ENCODE measurements around the gene DNAH7. TPM values are rescaled to one million over a fixed set of nuclear protein-coding genes. Genes with fewer than 3 reads are reported as not detected.

The DNAH7 gene
- total RNA-seq (2014; rRNA removed; shearing (Covaris generic)) (0.27 and 0.35 TPM in 2 replicates), polyA plus RNA-seq (2016; fragmentation: Nextera tagmentation; extraction: Ambion mirVana) (0.99 and 1.1 TPM in 2 replicates)
- long read RNA-seq, partial matches to known transcripts, result 0 of 1 reads
- long read RNA-seq, other reads (novel, unspliced or antisense), result 1 of 1 reads

- Mint-ChIP-seq H3K36me3 (ENCODE audit: low read depth) (no peaks in the 10 kb centered on the region), H3K4me1 (peaks cover 8% of the 10 kb centered on the region; the same call in 1 of the 3 replicates), H3K27me3 (ENCODE audit: insufficient read depth, low read depth, poor library complexity) (peaks cover 5% of the 10 kb centered on the region), H3K9me3 (no peaks in the 10 kb centered on the region; the same call in 1 of the 3 replicates), H3K27ac (peak within 1 kb of the TSS; percentile 97), H3K4me3 (peak within 1 kb of the TSS; percentile 92)
- no peaks in the 10 kb centered on the region for H3F3A ChIP-seq (replicated peaks; ENCODE audit: low read depth)
- no peaks in the 10 kb centered on the region for H3K79me2 ChIP-seq (replicated peaks; ENCODE audit: insufficient read depth)
- peak within 1 kb of the TSS; percentile 74 for H3K4me3 ChIP-seq
- peak within 1 kb of the TSS; percentile 97 for H2AFZ ChIP-seq
- H3K27ac ChIP-seq (ENCODE audit: low read depth), result no peak within 1 kb of the TSS
- H3K9me2 ChIP-seq (ENCODE audit: insufficient read depth), result peaks cover 2% of the 10 kb centered on the region; the same call in 1 of the 2 replicates
- no peaks in the 10 kb centered on the region for H3K36me3 ChIP-seq (ENCODE audit: insufficient read depth)
- H4K20me1 ChIP-seq (replicated peaks; ENCODE audit: insufficient read depth), result no peaks in the 10 kb centered on the region
- 0 out of 2 replicates have a peak, but pooled peaks cover 6% of the 10 kb centered on the region for H3K4me1 ChIP-seq (ENCODE audit: insufficient read depth)
- peak; percentile 95 for ATAC-seq
- DNase-seq (ENCODE audit: low spot score), result peak; percentile 96
- TF ChIP-seq ETS1 (IDR thresholded peaks at IDR 0.05), result peak; percentile 56
- peak; percentile 82 for TF ChIP-seq POLR2AphosphoS5 (IDR thresholded peaks at IDR 0.05; ENCODE audit: low read depth)
- no peak for TF ChIP-seq JUNB (IDR thresholded peaks at IDR 0.05; ENCODE audit: unreplicated experiment)
- TF ChIP-seq EZH2phosphoT487 (IDR thresholded peaks at IDR 0.05; ENCODE audit: unreplicated experiment), result no peak
- no peak for TF ChIP-seq REST (IDR thresholded peaks at IDR 0.05; ENCODE audit: unreplicated experiment)
- TF ChIP-seq NANOG (IDR thresholded peaks at IDR 0.05; ENCODE audit: borderline replicate concordance), result no peak
- peak; percentile 94 to 96 for TF ChIP-seq CTCF (conservative IDR thresholded peaks at IDR 0.05; ENCODE audit: low read depth in 2 of 2)
- TF ChIP-seq CREB1 (CRISPR knock-in tag; IDR thresholded peaks at IDR 0.05; ENCODE audit: low read depth), result peak; percentile 57
- TF ChIP-seq EZH2 (IDR thresholded peaks at IDR 0.05; ENCODE audit: low read depth, unreplicated experiment), result no peak
- TF ChIP-seq ZNF114 (CRISPR knock-in tag; IDR thresholded peaks at IDR 0.05), result 0 out of 2 replicates have a peak, but pooled peaks have one; percentile 24
- H3K27me3 ChIP-seq (ENCODE audit: insufficient read depth), result no peaks in the 10 kb centered on the region
- H3K4me2 ChIP-seq, result peak within 1 kb of the TSS; percentile 79
Observed at GRCh38 chr2:196068271-196069209, at the start of gene DNAH7. Gene DNAH7 (minus strand): TSS chr2:196068837. CDS start chr2:196068711, 126 bp downstream.
